ENCODE measurements around the gene TM9SF2.
A peak's percentile ranks its signal among the peaks of the same experiment; 100 is the strongest.

Gene TM9SF2

DNA sequence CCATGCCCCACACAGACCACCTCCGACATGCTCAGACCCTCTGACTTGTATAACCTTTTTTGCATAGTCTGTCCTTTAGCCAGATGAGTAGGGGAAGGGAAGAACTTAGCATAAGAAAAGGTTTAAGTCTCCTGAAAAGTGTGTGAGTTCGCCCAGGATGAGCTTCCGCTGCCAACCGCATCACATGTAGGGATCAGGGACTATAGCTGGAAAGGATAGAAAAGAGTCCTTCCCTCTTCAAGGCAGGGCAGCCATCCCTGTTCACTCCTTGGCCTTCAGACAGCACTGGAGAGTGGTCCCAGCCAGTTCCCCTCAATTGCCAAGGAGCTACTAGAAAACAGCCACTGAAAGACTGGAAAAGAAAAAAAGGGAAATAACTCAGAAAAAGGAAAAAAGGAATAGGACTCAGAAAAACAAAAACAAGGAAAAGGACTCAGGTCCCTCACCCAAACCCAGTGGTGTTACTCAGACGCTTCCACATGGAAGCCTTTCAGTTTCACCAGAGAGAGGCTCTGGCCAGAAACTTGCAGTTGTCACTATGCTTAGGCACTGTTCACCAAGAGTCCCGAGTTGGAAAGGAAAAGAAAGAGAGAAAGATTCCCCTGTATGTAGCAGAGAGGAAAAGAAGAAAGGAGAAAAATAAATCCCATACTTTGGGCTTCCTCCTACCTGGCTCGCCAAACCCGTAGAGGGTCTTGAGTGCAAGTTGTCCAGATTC lies 5.6 kb upstream of the TM9SF2 start:
- no peak for DNase-seq (ENCODE audit: low spot score)

DNA sequence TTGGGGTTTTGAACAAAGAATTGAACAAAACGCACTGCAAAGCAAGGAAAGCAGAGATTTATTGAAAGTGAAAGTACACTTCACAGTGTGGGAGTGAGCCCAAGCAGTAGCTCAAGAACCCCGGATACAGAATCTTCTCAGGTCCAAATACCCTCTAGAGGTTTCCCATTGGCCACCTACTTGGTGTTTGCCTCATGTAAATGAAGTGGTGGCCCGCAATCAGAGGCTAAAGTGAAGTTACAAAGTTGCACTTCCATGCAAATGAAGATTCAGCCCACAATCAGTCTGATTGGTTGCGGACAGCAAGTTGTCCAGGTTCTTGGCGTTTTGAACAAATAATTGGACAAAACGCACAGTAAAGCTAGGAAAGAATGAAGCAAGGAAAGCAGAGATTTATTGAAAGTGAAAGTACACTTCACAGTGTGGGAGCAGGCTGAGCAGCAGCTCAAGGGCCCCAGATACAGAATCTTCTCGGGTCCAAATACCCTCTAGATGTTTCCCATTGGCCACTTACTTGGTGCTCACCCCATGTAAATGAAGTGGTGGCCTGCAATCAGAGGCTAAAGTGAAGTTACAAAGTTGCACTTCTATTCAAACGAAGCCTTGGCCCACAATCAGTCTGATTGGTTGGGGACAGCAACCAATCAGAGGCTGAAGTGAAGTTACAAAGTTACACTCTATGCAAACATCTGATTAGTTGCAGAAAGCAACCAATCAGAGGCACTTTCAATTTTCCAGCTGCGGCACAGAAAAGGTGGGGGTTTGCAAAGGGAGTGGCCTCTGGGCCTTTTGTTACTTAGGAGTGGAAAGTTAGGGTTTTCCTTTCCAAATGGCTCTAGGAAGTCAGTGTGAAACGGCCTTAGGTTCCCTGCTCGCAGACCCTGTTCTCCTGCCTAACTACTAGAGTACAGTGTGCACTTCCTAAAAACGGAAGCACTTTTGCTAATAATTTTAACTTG lies 4.8 kb upstream of the TM9SF2 start:
- DNase-seq (ENCODE audit: low spot score) = no peak

DNA sequence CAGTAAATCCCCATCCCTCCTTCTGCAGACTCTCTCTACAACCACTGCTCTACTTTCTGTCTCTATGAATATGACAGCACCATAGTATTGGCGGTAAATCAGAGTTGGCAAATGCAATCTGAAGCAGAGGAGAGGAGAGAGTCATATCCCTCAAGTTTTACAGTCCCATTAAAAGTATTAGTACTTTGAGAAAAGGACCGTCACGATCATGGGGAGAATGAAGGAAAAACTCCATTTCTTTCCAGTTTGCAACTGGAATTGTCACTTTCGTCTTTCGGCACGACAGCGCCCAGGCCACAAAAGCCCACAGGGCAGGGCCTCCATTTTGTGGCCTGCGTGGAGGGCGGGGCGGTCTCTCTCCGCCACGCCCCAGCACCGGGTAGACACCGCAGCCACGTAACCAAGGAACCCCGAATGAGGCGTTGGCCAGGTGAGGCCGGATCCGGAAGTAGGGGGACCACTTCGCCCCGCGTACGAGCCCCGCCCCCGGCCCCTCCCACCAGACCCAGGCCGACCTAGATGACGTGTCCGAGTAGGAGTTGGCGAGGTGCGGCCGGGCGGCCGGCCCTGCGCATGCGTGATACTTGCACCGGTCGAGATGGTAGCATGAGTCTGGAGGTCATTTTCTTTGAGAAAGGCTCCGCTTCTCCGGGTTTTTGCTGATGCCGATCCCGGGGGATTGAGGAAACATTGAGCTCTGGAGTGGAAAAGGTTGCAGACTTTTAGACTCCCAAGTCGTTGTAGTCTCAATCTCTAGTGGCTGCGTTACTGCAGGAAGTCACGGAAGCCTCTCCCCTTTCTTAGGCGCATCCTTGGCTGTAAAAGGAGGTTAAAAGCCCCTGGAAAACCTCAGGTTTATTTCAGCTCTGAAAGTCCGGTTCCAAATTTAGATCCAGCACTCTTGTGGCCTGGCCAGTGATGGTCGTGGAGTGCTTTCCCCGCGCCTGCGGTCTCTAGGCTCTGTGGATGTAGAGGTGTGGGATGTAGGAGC lies 2.8 kb upstream of the TM9SF2 start:
- DNase-seq (ENCODE audit: low spot score) = peak; percentile 96

DNA sequence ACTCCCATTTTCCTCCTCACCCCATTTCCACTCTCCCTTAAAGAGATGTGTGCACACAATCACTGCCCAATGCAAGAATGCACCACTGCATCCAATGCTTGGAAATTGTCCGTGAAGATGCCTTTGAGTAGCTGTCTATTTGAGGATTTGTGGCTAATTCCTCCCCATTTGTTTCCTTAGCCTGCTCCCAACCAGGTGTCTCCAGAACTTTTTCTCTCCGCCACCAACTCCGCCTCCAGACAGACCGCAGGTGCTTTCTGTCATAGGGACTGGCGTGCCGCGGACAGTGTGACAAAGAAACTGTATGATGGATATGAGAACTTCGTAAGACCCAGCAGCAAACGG lies 461 bp upstream of the TM9SF2 start:
- no peak for DNase-seq (ENCODE audit: low spot score)

DNA sequence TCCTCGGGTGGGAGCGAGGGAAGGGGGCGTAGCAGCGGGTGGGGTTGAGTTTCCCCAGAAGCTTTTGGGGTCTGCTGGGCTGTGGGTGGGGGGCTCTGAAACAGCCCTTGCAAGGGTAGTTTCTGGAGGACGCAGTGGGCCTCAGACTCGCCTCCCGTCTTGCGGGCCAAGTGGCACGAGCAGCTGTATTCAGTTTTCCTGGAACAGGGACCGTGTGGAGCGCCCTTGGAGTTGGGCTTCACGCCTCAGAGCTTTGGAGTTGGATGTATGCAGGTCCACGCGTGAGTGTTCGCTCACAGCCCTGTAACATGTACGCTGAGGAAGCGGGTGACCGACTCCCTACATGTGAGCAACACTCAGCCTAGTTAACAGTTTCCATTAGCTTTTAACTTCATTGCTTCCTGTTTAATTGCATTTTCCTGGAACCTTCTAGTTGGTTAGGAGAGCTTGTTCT lies 603 bp downstream of the TM9SF2 start:
- peak; percentile 27 for DNase-seq (ENCODE audit: low spot score)

DNA sequence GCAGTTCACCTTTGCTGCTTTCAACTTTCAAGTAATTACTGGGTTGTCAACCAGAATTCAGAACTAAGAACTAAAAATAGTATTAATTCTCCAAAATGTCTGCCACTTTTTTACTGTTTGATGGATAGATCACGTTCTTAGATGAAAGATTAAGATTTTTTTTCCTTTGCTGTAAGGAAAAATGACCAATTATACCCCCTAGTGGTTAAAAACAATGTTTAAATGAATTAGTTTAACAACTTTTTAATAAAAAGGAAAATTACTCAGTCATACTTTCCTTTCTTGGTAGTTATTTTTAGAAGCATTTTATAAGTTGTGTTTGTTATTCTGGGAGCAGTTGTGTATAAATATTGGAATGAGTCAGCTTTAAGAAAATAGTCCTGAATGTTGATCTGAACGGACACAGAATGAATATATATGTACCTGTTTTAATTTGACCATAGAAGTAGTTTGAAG lies 4.6 kb downstream of the TM9SF2 start:
- DNase-seq (ENCODE audit: low spot score) = peak; percentile 50

DNA sequence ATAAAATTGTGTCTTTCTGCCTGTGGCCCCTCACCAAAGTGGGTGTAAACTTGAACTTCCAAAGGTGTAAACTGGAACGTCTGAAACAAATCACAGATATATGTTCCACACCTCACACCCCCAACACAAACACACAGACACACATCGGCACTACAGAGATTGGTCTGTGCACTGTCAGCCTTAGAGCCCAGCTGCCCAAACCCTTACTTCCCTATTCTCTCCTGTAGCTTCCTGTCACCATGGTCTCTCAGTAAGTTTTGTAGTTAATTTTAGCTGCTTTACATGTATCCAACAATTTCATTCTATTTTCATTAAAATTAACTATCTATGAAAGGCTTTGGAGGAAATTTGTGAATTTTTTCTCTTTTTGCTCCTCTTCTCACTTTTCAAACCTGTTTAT lies 5.4 kb downstream of the TM9SF2 start:
- DNase-seq (ENCODE audit: low spot score) = no peak

DNA sequence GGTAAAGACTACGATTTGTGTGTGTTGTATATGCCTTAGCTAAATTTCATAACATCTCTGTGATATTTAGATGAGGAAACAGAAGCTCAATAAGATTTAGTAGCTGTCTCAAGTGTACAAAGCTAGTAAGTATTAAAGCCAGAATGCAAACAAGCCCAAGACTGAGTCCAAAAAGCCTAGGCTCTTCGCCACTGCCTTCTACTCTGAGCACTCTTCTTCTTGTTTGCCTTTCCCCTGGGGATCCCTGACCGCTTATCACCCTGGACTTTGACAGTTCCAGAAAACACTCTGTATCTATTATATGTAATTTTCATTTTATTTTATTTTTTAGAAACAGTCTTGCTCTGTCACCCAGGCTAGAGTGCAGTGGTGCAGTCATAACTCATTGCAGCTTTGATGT lies 5.8 kb downstream of the TM9SF2 start:
- no peak for DNase-seq (ENCODE audit: low spot score)

DNA sequence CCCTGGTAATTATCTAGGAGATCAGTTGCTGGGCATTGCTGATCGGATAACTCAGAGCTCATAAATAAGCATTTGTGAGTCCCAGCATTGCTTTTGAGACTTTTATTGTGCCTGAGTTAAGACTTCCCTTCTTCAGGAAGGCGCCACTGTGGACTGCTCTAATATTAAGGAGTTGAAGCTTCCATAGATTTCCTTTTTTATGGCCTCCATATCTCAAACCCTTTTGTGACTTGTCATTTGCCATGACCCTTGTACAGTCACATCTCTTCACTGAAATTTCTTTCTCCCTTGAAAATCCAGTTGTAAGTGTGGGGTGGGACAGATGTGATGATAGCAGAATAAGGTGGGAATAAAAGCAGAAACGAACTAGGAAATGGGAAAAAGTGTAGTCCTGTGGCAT lies 6.3 kb downstream of the TM9SF2 start:
- no peak for DNase-seq (ENCODE audit: low spot score)

DNA sequence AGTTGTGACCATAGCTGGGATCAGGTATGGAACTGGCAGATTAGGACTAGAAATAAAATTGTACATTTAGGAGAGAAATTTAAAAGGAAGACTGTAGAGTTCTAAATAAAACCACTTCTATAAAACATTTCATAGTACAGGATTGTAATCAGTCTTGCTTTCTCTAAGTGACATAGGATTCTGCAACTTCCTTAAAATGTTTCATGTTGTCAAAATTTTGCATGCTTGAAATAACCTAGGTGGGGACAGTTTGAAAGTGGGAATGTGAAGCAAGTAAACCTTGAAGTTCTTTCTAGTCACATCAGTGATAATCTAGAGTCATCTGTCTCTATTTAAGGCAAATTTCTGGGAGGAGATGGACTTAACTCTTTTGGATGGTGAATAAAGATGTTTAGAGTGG lies 6.7 kb downstream of the TM9SF2 start:
- DNase-seq (ENCODE audit: low spot score) = no peak

DNA sequence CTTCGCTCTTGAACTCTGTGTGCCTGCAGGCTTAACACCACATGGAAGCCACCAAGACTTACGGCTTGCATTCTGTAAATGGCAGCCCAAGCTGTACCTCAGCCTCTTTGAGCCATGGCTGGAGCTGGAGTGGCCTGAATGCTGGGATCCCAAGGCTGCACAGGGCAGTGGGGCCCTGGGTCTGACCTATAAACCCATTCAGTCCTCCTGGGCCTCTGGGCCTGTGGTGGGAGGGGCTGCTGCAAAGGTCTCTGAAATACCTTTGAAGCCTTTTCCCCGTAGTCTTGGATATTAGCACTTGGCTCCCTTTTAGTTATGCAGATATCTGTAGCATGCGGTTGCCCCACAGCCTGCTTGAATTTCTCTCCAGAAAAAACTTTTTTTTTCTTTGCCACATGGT lies 8.2 kb downstream of the TM9SF2 start:
- DNase-seq (ENCODE audit: low spot score) = no peak

DNA sequence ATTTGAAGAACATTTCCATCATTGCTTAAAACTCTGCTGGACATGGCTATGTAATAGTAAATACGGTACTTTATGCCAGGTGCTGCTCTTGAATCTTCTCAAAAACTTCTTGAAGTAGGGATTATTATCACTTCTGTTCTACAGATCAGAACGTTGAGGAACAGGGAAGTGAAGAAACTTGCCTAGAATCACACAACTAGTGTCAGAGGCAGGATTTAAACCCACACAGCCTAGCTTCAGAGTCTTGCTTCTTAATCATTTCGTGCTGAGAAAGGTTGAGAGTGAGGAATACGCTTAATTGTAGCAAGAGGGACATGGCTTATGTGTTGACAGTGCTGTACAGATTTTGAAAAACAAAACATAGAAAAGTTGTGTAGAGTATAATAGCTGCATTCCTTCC lies 13.5 kb downstream of the TM9SF2 start:
- no peak for DNase-seq (ENCODE audit: low spot score)

DNA sequence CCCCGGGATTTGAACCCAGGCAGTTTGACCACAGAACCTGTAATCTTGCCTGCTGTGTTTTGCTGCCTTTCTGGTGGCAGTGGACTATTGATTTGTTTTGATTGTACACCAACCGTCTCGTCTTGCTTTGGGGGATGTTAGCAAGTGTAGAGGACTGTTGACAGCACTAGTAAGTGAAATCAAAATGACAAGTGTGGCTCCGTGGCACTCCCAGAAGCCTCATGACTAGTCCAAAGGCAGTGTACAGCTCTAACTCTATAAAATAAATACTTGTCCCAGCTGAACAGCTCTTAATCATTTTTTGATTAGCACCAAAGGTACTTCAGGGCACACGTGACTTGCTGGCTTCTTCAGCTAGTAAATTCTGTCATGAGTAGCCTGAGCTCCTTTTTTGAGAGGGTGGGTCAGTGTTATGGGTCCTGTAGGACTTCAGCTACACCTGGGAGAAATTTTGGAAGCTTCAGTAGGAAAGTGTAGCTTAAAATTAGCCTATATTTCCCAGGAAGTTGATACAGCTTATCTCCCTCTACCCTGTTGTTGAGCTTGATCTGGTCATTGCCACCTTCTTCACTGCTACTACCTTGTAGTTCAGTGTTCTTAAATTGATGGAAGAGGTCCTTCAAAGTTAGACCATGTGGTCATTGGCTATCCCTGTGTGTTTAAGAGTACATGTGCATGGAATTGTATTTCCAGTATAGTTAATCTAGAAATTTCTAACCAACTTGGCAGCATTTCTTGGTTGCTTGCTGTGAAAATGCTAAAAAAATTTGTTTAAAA lies 15.1 kb downstream of the TM9SF2 start:
- no peak for DNase-seq (ENCODE audit: low spot score)

DNA sequence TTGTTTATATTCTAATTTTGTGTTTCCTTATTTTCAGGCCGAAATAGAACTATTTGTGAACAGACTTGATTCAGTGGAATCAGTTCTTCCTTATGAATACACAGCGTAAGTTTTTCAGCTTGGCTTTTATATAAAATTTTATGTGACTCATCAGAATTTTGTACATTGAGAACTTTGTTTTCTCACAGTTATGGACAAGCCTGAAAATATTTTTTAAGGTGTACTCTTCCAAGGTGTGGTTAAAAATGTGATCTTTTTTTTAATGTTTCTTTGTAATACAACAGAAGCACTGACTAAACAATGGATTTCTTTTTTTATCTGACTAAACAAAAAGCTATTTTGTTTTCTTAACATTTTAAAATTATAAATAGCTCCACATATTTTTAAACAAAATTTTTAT lies 16.3 kb downstream of the TM9SF2 start:
- DNase-seq (ENCODE audit: low spot score) = no peak

DNA sequence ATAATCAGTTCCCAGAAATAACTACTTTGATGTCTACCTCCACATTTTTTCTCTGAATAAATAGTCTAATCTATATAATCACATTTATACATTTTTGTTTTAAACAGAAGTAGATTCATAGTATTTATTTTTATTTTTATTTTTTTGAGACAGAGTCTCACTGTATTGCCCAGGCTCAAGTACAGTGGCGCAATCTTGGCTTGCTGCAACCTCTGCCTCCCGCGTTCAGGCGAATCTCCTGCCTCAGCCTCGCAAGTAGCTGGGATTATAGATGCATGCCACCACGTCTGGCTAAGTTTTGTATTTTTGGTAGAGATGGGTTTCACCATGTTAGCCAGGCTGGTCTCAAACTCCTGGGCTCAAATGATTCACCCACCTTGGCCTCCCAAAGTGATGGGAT lies 16.7 kb downstream of the TM9SF2 start:
- no peak for DNase-seq (ENCODE audit: low spot score)

DNA sequence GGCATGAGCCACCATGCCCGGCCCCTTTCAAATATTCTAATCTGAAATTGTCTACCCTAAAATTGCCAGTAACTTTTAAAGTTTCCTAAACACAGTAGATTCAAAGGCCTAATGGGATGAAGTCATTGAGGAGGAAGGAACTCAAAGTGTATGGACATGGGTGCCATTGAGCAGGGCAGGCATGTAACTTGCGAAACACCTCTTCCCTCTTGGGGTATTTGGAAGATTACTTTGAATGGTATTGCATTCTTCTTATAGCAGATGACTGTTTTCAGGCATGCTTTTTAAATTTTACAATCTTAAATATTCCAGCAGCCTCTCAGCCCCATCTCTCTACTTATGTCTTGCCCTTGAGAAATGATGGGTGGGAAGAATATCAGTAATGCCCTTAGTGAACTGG lies 21.0 kb downstream of the TM9SF2 start:
- no peak for DNase-seq (ENCODE audit: low spot score)

DNA sequence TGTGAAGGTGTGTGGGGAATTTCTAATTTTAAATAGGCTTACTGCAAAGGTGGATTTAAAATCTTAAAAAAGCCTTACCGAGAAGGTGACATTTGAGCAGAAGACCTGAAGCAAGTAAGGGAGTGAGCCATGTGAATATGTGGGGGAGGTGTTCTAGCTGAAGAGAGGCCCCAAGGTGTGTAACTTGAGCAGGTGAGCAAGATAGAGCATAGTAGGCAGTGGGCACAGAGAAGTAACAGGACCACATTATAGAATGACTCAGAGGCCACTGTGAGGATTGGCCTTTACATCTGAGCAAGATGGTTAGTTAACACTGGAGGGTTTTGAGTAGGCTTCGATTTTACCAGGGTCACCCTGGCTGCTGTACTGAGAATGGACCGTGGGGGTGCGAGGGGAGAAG lies 22.6 kb downstream of the TM9SF2 start:
- DNase-seq (ENCODE audit: low spot score) = no peak

DNA sequence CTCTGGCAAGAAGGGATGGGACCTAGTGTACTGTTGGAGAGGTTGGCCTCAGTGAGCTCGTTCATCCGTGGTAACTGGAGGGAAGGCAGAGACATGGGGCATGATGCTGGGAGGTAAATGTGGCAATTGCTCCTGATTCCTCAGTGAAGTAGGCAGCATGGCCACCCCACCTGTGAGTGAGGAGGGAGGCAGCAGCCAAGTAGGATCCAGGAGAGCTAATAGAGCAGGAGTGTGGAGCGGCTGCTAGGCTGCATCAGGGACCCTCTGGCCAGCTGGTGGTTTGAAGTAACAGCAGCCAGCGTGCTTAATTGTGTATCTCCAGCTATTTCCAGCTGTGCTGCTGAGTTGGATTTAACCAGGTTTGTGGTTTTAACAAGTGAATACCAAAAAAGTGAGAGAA lies 24.7 kb downstream of the TM9SF2 start:
- DNase-seq (ENCODE audit: low spot score) = no peak

DNA sequence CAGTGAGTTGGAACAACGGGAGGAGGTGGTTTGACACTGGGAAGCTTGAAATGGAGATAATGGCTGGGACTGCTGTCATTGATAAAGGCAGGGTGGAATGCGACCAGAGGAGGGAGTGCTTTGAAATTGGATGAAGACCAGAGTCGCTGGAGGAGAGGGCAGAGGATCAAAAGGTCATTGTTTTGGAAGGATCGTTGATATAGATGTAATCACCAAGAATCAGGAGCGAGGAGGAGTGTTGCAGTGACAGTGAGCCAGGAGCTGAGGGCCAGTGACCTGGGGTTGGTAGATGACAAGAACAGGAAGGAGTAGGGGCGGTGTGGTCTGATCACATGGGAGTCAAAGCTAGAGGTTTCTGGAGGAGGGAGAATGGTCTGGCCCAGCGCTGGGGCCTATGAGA lies 25.3 kb downstream of the TM9SF2 start:
- DNase-seq (ENCODE audit: low spot score) = no peak

DNA sequence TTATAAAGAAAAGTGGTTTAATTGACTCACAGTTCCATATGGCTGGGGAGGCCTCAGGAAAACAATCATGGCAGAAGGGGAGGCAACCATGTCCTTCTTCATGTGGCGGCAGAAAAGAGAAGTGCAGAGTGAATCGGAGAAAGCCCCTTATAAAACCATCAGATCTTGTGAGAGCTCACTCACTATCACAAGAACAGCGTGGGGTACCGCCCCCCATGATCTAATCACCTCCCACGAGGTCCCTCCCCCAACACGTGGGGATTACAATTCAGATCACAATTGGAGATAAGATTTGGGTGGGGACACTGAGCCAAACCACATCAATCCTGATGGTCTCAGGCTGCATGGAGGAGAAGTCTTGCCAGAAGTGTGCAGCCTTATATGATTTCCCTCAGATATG lies 26.0 kb downstream of the TM9SF2 start:
- DNase-seq (ENCODE audit: low spot score) = no peak

DNA sequence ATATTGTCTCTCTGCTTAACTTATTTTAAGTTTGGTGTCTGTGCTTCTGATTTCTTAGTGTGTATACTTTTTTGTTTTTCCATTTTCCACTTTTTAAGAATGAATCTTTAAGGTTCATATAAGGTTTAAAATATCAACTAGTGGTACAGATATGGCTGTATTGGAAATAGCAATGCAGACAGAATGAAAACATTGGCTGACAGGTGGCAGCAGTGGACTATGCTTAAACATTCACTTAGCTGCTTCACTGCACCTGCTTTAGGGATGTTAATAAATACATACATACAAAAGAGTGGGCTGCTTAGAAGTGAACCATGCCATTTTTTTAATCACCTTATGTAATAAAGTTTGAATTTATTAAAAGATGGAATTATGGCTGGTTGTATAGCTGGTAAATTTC lies 27.3 kb downstream of the TM9SF2 start:
- no peak for DNase-seq (ENCODE audit: low spot score)
